ENCODE measurements around the gene ALAD.

GRCh38 chr9:113387560-113388230 is 13.4 kb downstream of the ALAD start:
- TF ChIP-seq POLR2A (IDR thresholded peaks at IDR 0.05) (no peak), CTCF (IDR thresholded peaks at IDR 0.05) (no peak)
